GM23248 (cell line): Measurements from ENCODE around the gene ATP8A2.

Source experiments
- EZH2 ChIP-seq: fragments of 200-600 bp; sonication (generic); IDR thresholded peaks from 2 replicates; pipeline ENCODE4 v1.6.1; 2018; ENCODE audit warnings: antibody characterized with exemption, mild to moderate bottlenecking; ENCODE audit not compliant: insufficient read depth, poor library complexity, severe bottlenecking
- EZH2phosphoT487 ChIP-seq: fragments of 200-600 bp; sonication (generic); IDR thresholded peaks from 2 replicates; pipeline ENCODE4 v1.6.1; 2018; ENCODE audit warnings: antibody characterized with exemption, moderate library complexity, mild to moderate bottlenecking, low read depth; ENCODE audit not compliant: insufficient read depth

- TF ChIP-seq EZH2phosphoT487 = no peak
- no peak for TF ChIP-seq EZH2
Observed at GRCh38 chr13:25457566-25457965, 85.8 kb downstream of the ATP8A2 start.
